ENCODE data around the gene KRTAP10-7. TPM values are rescaled to one million over a fixed set of nuclear protein-coding genes. Genes with fewer than 3 reads are reported as not detected.
"Not testable (repeated sequence)": the region's sequence is repeated elsewhere in the genome, so short reads cannot be mapped to it uniquely, and the experiment has no call there.

KRTAP10-7 gene
- total RNA-seq, 2 donors from 2014 or later, result not detected

DNA sequence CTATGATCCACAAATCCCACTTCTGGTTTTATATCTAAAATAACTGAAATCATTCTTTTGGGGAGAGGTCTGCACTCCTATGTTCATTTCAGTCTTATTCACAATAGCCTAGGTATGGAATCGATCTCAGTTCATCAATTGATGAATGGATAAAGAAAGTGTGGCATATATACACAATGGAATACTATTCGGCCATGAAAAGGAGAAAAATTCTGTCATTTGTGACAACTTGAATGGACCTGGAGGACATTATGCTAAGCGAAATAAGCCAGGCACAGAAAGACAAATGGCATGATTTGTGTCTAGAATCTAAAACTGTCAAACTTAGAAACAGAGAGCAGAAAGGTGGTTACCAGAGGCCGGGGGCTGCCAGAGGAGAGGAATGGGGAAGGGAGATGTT, 6.1 kb downstream of the KRTAP10-7 start:
- H3K36me3 Mint-ChIP-seq (ENCODE audit: low read depth), result no peaks in the 10 kb centered on the region

DNA sequence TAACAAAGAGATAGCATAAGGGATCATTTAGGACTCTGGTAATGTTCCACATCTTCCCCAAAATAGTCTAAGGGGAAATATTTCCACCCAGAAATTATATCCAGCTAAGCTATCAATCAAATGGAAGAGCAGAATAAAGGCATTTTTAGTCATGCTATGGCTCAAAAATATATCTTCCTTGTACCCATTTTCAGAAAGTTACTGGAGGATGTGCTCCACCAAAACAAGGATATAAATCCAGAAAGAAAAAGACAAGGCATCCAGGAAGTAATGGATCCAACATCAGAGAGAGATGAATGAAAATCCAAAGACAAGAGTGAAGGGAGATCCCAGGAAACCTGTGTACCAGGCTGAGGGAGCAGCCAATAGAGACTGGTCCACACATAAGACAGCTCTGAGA, 8.8 kb downstream of the KRTAP10-7 start:
- Mint-ChIP-seq H3K36me3 (ENCODE audit: low read depth) (no peaks in the 10 kb centered on the region), H3K4me3 (no peak overlapping the region), H3K9me3 (peaks cover 22% of the 10 kb centered on the region), H3K27me3 (no peaks in the 10 kb centered on the region), H3K4me1 (no peaks in the 10 kb centered on the region), H3K27ac (no peak overlapping the region)
- no peak for ATAC-seq (replicated peaks)

More for the DNA sequence above, 6.1 kb downstream of the KRTAP10-7 start:
- H3K27me3 Mint-ChIP-seq, result no peaks in the 10 kb centered on the region
- H3K4me1 Mint-ChIP-seq, result no peaks in the 10 kb centered on the region
- no peak overlapping the region for H3K4me3 Mint-ChIP-seq
- ATAC-seq (replicated peaks), result no peak
- no peak overlapping the region for H3K27ac Mint-ChIP-seq
- peaks cover 22% of the 10 kb centered on the region for H3K9me3 Mint-ChIP-seq

DNA sequence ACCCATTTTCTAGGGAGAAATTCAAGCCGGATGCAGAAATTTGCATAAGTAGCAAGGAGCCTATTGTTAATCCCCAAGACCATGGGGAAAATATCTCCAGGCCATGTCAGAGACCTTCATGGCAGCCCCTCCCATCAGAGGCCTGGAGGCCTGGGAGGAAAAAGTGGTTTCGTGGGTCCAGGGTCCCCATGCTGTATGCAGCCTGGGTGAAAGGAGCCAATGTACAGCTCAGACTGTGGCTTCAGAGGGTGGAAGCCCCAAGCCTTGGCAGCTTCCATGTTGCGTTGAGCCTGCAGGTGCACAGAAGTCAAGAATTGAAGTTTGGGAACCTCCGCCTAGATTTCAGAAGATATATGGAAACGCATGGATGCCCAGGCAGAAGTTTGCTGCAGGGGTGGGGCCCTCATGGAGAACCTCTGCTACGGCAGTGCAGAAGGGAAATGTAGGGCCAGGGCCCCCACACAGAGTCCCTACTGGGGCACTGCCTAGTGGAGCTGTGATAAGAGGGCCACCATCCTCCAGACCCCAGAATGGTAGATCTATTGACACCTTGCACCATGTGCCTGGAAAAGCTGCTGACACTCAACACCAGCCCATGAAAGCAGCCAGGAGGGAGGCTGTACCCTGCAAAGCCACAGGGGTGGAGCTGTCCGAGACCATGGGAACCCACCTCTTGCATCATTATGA, 9.9 kb downstream of the KRTAP10-7 start:
- H3K27ac Mint-ChIP-seq; H3K27me3 Mint-ChIP-seq; H3K36me3 Mint-ChIP-seq (ENCODE audit: low read depth); ATAC-seq (replicated peaks); H3K4me1 Mint-ChIP-seq; H3K4me3 Mint-ChIP-seq: not testable (repeated sequence)
- H3K9me3 Mint-ChIP-seq, result peaks cover 22% of the 10 kb centered on the region

DNA sequence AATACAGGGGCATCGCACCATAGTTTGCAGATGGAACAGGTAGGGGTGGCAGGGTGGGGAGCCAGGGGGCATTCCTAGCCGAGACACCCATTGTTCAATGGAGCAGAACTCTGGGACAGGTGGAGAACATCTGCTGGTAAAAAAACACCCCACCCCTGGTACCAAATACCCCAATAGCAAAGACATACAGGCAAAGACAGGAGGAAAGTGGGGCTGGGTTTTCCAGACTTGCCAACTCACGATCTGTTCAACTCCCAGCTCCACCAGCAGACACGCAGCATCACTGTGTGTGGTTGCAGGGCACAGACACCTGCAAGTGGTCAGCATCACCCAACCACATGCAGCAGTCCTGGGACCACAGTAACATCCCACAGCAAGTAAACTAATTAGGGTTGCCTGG, 11.2 kb downstream of the KRTAP10-7 start:
- H3K36me3 Mint-ChIP-seq (ENCODE audit: low read depth), result no peaks in the 10 kb centered on the region
- H3K9me3 Mint-ChIP-seq, result peaks cover 20% of the 10 kb centered on the region
- H3K27ac Mint-ChIP-seq, result no peak overlapping the region
- no peak overlapping the region for H3K4me3 Mint-ChIP-seq
- no peak for ATAC-seq (replicated peaks)
- no peaks in the 10 kb centered on the region for H3K4me1 Mint-ChIP-seq
- H3K27me3 Mint-ChIP-seq, result no peaks in the 10 kb centered on the region

DNA sequence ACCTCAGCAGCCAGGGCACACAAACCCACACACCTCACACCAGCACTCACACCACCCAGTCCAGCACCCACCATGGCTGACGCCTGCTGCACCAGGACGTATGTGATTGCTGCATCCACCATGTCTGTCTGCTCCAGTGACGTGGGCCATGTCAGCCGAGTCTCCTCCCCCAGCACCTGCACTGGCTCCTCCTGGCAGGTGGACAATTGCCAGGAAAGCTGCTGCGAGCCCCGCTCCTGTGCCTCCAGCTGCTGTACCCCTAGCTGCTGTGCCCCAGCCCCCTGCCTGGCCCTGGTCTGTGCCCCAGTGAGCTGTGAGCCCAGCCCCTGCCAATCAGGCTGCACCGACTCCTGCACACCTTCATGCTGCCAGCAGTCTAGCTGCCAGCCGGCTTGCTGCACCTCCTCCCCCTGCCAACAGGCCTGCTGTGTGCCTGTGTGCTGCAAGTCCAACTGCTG, 11.7 kb downstream of the KRTAP10-7 start, which contains the start of gene KRTAP10-8:
KRTAP10-8 (plus strand) TSS at position 51 of the 458 bp plus-strand sequence; CDS start at position 73, 22 bp downstream.
- Mint-ChIP-seq H3K4me3 (no peak within 1 kb of the TSS), H3K27me3 (no peaks in the 10 kb centered on the region), H3K27ac (no peak within 1 kb of the TSS), H3K36me3 (ENCODE audit: low read depth) (no peaks in the 10 kb centered on the region), H3K9me3 (peaks cover 19% of the 10 kb centered on the region), H3K4me1 (no peaks in the 10 kb centered on the region)
- no peak for ATAC-seq (replicated peaks)

DNA sequence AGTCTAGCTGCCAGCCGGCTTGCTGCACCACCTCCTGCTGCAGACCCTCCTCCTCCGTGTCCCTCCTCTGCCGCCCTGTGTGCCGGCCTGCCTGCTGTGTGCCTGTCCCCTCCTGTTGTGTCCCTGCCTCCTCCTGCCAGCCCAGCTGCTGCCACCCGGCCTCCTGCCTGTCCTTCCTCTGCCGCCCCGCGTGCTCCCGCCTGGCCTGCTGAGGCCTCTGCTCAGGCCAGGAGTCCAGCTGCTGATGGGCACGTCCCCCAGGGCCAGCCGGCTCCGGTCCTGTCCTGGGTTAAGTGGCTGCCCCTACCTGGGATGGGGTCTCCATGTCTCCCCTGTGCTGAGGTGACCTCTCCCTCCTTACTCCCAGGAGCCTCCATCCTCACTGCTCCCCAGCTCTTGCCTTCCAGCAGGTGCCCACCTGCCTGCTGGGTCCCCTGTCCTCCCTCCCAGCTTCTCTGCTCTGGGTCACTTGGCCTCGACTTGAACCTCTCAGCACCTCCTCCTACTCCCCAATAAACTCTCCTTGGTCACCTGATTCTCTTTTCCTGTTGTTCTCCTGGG, 12.4 kb downstream of the KRTAP10-7 start:
- no peak overlapping the region for H3K27ac Mint-ChIP-seq
- H3K27me3 Mint-ChIP-seq, result no peaks in the 10 kb centered on the region
- no peaks in the 10 kb centered on the region for H3K36me3 Mint-ChIP-seq (ENCODE audit: low read depth)
- H3K9me3 Mint-ChIP-seq, result peaks cover 19% of the 10 kb centered on the region
- H3K4me3 Mint-ChIP-seq, result no peak overlapping the region
- ATAC-seq (replicated peaks), result no peak
- no peaks in the 10 kb centered on the region for H3K4me1 Mint-ChIP-seq

DNA sequence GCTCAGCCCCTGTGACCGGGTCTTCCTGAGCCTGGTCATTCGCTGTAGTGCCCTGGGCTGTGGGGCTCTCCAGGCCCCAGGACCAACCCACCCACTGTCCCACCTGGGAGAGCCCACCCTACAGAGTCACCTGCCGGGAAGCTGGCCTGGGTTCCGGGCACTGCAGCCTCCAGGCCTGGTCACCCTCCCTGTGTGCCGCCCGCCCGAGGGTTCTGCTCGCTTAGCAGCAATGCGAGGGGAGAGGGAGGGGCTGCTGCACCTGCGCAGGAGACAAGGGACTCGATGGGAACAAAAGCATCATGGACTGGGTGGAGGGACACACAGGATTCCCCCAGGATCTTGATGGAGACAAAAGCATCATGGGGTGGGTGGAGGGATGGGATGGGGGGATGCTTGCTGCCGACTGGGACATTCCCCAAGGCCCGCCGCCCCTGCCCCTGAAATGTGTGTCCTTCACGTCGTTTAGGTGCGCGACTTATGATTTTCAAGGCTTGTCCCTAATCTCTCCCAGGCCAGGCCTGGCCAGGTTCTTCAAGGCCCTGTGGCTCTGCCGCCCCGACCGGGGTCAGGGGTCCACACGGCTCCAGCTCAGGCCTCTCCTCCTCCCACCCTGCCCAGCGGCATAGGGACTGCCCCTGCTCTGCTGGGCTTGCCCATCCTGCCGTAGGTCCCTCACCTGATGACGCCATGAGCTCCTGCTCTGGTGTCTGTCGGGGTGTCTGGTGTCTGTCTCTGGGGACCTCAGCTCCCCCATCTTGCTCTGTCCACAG, 13.2 kb downstream of the KRTAP10-7 start:
- Mint-ChIP-seq H3K27ac (no peak overlapping the region), H3K36me3 (ENCODE audit: low read depth) (no peaks in the 10 kb centered on the region), H3K9me3 (peaks cover 19% of the 10 kb centered on the region), H3K4me3 (no peak overlapping the region), H3K27me3 (no peaks in the 10 kb centered on the region), H3K4me1 (peaks cover 2% of the 10 kb centered on the region)
- ATAC-seq (replicated peaks), result no peak

DNA sequence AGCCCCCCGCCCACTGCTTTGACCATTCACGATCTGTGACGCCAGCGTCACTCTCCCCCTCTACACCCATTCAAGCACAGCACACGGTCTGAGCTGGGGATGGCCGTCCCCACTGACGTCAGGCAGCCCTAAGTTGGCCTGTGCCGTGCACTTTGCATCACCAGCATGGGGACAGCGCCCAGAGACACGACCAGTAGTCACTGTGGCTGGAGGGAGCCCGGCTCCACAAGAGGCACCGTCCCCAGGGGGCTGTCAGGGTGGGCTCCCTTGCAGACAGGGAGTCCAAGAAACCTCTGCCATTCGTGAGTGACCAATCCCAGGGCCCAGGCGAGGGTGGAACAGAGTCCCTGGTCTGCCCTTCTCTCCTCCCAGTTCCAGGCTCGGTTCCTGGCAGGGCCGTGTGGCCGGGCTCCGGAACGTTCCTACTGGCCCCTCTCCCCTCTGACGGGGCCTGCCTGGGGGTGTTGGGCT, 13.8 kb downstream of the KRTAP10-7 start:
- H3K27ac Mint-ChIP-seq, result no peak overlapping the region
- no peaks in the 10 kb centered on the region for H3K27me3 Mint-ChIP-seq
- no peak overlapping the region for H3K4me3 Mint-ChIP-seq
- peaks cover 20% of the 10 kb centered on the region for H3K9me3 Mint-ChIP-seq
- peaks cover 9% of the 10 kb centered on the region for H3K4me1 Mint-ChIP-seq
- no peak for ATAC-seq (replicated peaks)
- H3K36me3 Mint-ChIP-seq (ENCODE audit: low read depth), result no peaks in the 10 kb centered on the region

DNA sequence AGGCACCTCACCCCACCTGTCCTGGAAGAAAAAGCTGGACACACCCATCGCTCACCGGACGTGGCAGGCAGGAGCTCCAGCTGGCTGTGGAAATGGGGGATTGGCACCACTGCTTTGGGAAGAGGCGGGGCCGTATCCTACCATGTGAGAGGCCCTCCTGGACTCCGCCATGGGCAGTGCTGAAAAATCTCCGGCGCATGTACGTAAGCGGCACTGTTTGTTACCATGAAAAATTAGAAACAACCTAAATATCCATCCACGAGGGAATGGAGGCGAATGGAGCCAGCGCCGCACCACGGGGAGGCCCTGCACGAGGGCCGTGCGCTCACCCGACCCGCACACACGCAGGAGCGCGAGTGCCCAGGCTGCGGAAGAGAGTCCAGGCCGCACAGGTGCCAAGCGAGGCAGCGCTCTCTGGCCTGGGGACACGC, 14.6 kb downstream of the KRTAP10-7 start:
- Mint-ChIP-seq H3K27ac (no peak overlapping the region), H3K27me3 (no peaks in the 10 kb centered on the region)
- no peak for ATAC-seq (replicated peaks)

DNA sequence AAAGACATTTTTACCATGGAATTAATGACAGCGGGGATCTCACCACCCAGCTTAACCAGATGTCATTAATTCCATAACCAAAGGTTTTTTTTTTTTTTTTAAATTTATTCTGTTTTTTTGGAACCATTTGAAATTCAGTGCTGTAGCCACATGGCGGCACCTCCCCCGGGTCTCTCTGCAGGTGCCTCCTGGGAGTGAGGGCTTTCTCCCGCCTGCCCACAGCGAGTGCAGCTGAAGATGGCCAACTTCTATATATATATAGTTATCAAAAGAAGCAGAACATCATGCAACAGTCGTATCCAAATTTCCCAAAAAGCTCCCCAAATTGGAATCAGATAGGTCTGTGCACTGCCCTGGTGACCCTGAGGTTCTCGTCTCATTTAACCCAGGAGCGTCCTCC, 15.1 kb downstream of the KRTAP10-7 start:
- H3K27ac Mint-ChIP-seq, result no peak overlapping the region
- no peaks in the 10 kb centered on the region for H3K27me3 Mint-ChIP-seq
- H3K4me1 Mint-ChIP-seq, result peaks cover 15% of the 10 kb centered on the region
- H3K4me3 Mint-ChIP-seq, result no peak overlapping the region
- H3K36me3 Mint-ChIP-seq (ENCODE audit: low read depth), result no peaks in the 10 kb centered on the region
- peaks cover 24% of the 10 kb centered on the region for H3K9me3 Mint-ChIP-seq
- ATAC-seq (replicated peaks), result no peak

More for the DNA sequence above, 14.6 kb downstream of the KRTAP10-7 start:
- Mint-ChIP-seq H3K36me3 (ENCODE audit: low read depth) (no peaks in the 10 kb centered on the region), H3K4me1 (peaks cover 15% of the 10 kb centered on the region), H3K9me3 (peaks cover 21% of the 10 kb centered on the region), H3K4me3 (no peak overlapping the region)

DNA sequence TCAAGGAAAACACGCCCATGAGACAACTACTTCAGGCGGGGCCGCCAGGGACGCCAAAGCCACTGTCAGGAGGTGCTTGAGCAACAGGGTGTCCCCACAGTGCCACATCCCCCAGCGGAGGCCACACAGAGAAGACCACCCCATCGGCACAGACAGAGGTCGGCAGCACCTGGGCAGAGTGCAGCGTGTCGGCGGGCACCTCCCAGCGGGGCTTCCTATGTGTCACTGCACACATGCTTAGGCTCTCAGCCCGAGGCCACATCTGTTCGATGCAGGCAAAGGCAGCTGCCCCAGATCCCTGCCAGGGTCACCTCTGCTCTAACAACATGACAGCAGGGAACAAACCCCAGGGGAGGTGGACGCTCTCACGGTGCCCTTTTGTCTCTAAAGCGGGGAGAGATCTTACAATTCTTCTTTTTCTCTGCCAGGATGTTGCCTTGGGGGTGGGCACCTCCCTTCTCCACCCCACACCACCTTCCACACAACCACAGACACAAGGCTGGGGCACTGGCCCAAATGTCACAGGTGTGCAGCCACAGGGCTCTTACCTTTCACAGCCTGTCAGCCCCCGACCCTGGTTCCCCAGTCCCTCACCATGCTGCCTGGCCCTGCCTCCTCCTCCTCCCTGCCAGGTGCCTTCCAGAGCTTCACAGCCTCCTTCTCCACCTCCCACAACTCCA, 15.7 kb downstream of the KRTAP10-7 start:
- Mint-ChIP-seq H3K27me3 (no peaks in the 10 kb centered on the region), H3K9me3 (peaks cover 25% of the 10 kb centered on the region), H3K4me1 (peaks cover 15% of the 10 kb centered on the region), H3K36me3 (ENCODE audit: low read depth) (no peaks in the 10 kb centered on the region), H3K27ac (peak overlapping the region; percentile 16), H3K4me3 (no peak overlapping the region)
- no peak for ATAC-seq (replicated peaks)

DNA sequence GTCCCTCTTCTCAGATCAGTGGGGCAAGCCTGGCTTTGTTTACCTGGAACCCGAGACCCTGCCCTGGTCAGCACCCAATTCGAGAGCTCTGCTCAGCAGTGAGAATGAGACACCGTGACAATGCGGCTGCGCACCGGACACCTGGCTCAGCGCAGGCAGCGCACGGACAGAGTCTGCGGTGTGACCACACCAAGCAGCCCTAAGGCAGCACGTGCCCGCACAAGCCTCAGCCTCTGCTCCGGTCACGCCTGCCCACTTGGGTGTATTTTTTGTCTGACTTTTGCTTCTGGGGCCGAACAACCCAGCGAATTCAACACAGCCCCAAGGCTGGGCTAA, 16.2 kb downstream of the KRTAP10-7 start:
- H3K27ac Mint-ChIP-seq, result peak overlapping the region; percentile 16
- H3K36me3 Mint-ChIP-seq (ENCODE audit: low read depth), result no peaks in the 10 kb centered on the region
- no peak overlapping the region for H3K4me3 Mint-ChIP-seq
- peaks cover 15% of the 10 kb centered on the region for H3K4me1 Mint-ChIP-seq
- H3K27me3 Mint-ChIP-seq, result no peaks in the 10 kb centered on the region
- ATAC-seq (replicated peaks), result no peak
- peaks cover 20% of the 10 kb centered on the region for H3K9me3 Mint-ChIP-seq

DNA sequence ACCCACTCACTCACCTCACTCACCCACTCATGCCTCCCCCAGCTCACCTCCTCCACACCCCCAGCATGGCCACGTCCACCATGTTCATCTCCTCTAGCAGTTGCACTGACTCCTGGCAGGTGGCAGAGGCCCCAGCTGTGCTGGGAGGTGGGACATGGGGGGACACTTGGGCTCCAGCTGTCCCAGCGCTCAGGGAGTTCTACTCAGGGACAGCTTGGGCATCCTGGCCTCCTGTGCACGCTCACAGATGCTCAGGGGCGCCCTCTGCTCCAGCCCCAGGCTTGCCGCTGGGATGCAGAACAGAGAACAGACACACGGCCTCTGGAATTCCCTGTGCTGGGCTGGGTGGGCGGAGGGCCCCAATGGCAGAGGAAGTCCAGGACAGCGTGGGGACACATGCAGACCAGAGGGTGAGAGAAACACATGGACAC, 16.7 kb downstream of the KRTAP10-7 start:
- Mint-ChIP-seq H3K36me3 (ENCODE audit: low read depth) (no peaks in the 10 kb centered on the region), H3K27me3 (no peaks in the 10 kb centered on the region), H3K4me3 (no peak overlapping the region), H3K9me3 (peaks cover 20% of the 10 kb centered on the region), H3K27ac (no peak overlapping the region), H3K4me1 (peaks cover 15% of the 10 kb centered on the region)
- no peak for ATAC-seq (replicated peaks)

DNA sequence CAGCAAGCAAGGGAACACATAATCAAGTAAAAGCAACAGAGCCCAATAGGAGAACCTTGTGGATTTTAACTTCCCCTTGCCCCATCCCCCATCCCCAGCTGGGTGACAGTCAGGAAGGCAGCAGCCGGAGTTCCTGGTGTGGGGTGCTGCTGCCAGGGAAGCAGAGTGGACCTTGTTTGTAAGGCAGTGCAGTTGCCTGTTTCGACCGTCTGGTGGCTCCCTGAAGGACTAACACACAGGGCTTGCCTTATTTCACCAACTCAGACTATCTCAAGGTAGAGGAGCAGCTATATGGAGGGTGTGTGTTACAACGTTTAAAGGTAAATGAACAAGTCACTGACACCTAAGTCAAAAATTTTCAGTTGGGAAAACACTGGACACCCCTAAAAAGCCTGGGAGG, 18.1 kb downstream of the KRTAP10-7 start:
- Mint-ChIP-seq H3K27me3 (no peaks in the 10 kb centered on the region), H3K27ac (peak overlapping the region; percentile 91), H3K4me3 (peak overlapping the region; percentile 74), H3K9me3 (peaks cover 23% of the 10 kb centered on the region), H3K4me1 (peaks cover 15% of the 10 kb centered on the region), H3K36me3 (ENCODE audit: low read depth) (no peaks in the 10 kb centered on the region)
- ATAC-seq (replicated peaks), result peak; percentile 54
